Measurements from ENCODE around the gene PTER. TPM values are rescaled to one million over a fixed set of nuclear protein-coding genes. Genes with fewer than 3 reads are reported as not detected.

Gene PTER, protein sequence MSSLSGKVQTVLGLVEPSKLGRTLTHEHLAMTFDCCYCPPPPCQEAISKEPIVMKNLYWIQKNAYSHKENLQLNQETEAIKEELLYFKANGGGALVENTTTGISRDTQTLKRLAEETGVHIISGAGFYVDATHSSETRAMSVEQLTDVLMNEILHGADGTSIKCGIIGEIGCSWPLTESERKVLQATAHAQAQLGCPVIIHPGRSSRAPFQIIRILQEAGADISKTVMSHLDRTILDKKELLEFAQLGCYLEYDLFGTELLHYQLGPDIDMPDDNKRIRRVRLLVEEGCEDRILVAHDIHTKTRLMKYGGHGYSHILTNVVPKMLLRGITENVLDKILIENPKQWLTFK
- 35.7 TPM for total RNA-seq

DNA sequence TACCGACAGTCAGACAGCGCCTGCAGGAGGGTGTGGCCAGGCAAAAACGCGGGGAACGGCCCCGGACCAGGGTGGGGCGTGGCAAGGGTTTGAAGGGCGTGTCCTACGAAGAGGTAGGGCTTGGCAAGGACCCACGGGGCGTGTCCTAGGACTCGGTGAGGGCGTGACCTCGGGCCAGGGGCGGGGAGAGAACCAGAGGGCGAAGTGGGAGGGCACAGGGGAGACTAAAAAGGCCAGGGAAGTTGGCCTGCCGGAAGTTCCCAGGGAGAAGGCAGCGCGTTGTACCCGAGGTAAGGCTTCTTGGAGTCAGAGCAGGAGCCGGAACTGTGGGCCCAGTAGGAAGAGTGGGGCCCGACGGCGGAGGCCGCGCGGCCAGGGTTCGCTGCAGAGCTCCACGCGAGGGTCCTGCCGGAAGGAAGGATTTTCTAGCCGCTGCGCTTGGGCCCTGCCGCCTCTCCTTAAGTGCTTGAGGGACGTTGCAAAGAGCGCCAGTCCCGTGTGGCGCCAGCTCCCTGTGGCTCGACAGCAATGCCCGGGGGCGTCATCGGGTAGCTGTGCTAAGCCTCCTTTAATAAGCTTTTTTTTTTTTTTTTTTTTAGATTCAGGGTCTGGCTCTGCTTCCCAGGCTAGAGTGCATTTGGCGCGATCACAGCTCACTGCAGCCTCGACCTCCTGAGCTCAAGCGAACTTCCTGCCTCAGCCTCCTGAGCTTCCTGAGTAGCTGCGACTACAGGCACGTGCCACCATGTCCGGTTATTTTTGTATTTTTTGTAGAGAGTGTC lies at the start of gene PTER:
PTER (plus strand) TSS at position 253 of the 782 bp plus-strand sequence. CDS start 47,375 bp downstream, outside the sequence.
- DNase-seq (ENCODE audit: low spot score): peak; percentile 98

DNA sequence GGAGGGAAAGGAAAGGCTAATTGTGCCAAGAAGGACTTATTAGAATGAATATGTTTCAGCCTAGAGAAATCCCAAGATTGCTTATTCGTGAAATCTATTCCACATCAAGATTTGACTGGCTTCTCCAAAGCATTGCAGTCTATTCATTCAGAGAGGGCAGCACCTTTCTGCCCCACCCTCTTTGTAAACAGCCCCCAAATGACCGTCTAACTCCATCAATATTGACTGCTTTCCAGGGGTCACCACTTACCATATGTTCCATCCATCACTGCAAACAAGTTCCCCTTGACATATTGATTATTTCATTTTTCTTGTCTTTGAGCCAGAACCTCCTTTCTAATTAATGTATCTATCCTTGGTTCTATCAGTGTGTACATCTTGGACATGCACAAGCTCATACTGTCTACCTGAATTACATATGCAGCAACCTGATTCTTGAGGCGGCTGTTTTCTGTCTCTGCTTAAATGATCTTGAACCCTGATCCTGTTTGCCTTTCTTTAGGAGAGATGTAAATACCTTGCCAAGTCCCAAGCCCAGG lies 44.2 kb upstream of the PTER start:
- no peak for DNase-seq (ENCODE audit: low spot score)

GRCh38 chr10:16393271-16393858 lies 43.4 kb upstream of the PTER start:
- no peak for DNase-seq (ENCODE audit: low spot score)

- no peak for DNase-seq (ENCODE audit: low spot score)
Observed at GRCh38 chr10:16401416-16401815, 35.4 kb upstream of the PTER start.

DNA sequence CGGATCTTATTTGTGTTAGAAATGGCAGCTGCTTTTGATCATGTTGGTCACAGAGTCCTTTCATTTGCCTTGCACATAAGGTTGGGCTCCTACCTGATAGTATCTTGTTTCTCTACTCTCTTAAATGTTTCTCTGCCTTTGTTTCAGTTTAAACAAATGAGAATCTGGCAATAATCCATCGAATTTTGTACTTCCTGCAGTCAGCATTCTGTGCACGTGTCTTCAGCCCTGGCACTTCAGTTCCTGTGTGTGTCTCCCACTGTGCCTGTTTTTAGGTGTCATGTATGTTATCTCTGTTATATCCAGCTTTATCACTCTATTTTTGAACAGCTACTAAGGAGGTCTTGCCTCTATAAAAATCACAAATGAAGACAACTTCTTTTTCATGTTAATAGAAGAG lies 28.4 kb upstream of the PTER start:
- DNase-seq (ENCODE audit: low spot score): no peak

DNA sequence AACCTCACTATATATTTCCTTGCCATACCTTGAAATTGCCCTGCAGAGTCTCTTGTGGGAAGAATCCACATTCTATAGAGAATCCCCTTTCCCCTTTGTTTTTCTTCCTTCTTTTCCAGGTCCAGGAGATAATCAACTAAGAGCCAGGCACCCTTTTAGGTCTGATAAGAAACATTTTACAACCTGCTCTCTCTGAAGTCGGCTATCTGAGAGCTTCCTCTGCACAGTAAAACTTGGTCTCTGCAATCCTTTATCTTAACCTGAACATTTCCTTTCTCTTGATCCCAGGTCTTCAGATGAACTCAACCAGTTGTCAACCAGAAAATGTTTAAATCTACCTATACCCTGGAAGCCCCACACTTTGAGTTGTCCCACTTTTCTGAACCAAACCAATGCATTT lies 19.5 kb upstream of the PTER start:
- DNase-seq (ENCODE audit: low spot score): no peak

DNA sequence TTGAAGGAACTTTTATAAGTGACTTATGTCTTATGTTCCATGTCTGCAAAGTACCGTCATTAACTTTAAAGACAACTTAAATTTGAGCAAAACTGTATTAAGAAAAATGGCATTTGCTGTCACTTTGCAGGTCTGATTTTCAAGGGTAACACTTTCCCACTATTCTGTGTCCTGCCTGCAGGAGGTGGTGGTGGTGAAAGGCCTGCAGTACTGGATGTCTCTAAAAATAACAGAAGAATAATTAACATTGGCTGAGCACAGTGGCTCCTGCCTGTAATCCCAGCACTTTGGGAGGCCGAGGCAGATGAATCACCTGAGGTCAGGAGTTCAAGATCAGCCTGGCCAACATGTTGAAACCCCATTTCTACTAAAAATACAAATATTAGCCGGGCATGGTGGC lies 13.2 kb upstream of the PTER start:
- no peak for DNase-seq (ENCODE audit: low spot score)

DNA sequence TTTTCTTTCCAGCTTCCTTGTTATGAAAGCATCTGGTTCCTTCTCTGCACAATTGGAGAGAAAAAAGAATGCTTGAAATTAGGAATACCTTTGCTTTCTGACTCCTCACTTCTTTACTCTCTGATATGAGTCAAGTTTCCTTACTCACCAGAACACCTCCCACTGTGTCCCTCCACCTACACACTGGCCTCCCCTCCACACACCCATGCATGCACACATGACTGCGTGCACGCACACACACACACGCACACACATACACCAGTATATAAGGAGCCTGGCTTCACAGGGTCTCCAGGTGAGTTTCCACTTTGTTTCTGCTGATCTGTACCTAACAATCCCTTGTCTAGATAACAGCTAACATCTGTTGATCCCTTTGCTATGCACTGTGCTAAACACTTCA lies 11.4 kb upstream of the PTER start:
- DNase-seq (ENCODE audit: low spot score): no peak

DNA sequence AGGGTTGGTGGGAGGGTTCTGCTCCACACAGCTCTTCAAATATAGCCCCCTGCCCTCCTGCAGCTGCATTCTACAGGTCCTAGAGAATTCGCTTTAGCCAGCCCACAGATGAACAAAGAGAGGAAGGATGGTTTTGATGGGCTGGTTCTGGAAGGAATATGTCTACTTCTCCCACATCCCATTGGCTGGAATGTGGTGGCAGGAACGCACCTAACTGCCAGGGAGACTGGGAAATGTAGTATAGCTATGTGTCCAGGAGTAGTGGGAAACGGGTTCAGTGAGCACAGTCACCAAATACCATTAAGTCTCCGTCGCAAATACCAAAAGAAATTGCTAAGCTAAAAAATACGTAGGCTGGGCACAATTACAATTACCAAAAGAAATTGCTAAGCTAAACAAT lies 7.3 kb upstream of the PTER start:
- no peak for DNase-seq (ENCODE audit: low spot score)

- DNase-seq (ENCODE audit: low spot score): no peak
Observed at GRCh38 chr10:16436367-16436757, 448 bp upstream of the PTER start.

DNA sequence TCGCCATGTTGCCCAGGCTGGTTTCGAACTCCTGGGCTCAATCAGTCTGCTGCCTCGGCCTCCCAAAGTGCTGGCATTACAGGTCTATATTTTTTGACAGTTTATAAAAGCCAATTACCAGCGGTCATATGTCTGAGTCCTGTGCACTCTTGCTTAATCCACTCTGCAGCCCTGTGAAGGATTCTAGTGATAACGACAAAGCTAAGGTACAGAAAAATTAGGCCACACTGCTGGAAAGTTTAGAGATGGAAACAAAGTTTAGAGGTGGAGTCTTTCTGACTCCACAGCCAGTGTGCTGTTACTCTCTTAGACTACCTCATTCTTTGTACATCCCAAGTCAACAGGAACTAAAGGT lies 707 bp downstream of the PTER start:
- no peak for DNase-seq (ENCODE audit: low spot score)

DNA sequence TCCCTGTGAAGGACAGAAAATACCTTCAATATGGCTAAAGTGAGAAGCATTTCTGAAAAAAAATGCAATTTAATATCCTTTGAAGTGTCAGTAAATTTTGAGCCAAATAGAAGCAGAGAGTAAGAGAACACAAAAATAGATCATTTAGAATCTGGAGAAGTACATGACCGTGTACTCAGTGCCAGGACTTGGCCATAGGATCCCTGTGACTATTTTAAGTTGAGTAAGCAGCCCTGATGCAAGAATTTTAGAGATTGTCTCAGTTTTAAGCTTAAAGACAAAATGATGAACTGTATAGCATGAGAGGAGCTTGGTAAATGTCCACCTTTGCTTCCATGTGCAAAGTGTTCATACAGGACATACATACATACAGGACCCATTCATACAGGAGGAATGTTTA lies 2.5 kb downstream of the PTER start:
- no peak for DNase-seq (ENCODE audit: low spot score)

GRCh38 chr10:16440396-16441133 lies 3.8 kb downstream of the PTER start:
- DNase-seq (ENCODE audit: low spot score): peak; percentile 60

- no peak for DNase-seq (ENCODE audit: low spot score)
Observed at GRCh38 chr10:16441173-16441840, 4.5 kb downstream of the PTER start.

- DNase-seq (ENCODE audit: low spot score): no peak
Observed at GRCh38 chr10:16442914-16443313, 6.1 kb downstream of the PTER start.

- no peak for DNase-seq (ENCODE audit: low spot score)
Observed at GRCh38 chr10:16445770-16446469, 9.1 kb downstream of the PTER start.

DNA sequence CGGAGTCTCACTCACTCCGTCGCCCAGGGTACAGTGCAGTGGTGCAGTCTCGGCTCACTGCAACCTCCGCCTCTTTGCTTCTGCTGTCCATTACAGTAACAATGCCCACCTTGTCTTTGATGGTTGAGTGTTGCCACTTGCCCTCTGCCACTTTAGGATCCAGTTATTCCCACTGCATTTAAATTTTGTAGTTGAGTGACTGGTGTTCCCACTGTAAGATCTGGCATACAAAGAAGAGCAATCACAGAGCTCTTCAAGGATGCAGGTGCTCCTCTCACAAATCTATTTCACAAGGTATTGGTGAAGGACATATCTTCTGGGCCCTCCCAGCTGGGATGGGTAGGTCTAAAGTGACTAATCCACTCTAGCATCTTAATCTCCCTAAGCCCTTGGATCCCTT lies 12.6 kb downstream of the PTER start:
- DNase-seq (ENCODE audit: low spot score): no peak

DNA sequence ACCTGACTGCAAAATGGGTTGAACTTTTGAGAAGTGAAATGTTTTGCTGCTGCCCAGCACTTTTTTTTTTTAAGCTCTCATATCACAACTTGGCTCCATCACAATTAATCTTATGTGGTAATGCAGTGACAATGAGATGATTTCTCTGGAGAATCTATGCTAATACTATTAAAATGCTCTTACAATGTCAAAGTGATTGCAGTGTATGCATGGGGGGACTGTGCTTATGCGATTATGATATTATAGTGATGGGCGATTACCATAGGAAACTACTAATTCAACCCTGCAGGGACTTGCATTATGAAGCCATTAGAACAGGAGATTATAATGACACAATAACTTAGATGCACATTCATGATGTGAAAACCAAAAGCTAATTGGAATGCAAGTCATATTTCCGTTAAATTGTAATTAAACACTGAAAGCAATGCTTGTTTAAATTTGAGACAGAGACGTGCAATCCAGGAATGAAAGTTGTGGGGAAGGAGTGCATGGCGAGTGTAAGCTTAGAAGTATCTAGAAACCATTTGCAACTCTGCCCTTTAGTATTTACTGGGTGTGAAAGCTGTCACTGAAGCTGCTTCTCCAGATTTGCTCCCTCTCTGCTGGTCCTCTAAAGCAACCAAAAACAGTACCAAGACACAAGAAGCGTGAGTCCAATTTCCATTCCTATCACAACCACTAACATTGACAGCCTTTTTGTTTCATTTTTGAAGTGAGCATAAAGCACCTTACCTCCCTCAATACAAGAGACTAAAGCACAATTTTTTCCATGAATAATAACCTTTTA lies 21.6 kb downstream of the PTER start:
- no peak for DNase-seq (ENCODE audit: low spot score)

DNA sequence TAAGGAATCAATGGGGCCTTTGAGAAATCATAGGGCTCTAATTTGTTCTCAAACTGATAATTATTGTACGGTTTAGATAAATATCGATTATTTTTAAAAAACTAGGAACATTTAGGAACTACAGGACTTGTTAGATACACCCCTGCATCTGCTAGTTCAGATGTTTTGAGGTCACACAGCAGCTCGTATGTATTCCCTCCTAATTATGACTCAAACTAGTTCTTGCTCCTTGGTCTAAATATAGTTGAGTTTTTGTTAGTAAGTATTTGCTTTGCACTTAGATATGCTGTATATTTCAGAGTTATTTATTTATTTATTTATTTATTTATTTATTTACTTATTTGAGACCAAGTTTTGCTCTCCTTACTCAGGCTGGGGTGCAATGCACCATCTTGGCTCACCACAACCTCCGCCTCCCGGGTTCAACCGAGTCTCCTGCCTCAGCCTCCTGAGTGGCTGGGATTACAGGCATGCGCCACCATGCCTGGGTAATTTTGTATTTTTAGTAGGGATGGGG lies 22.7 kb downstream of the PTER start:
- no peak for DNase-seq (ENCODE audit: low spot score)

GRCh38 chr10:16466001-16466400 lies 29.2 kb downstream of the PTER start:
- no peak for DNase-seq (ENCODE audit: low spot score)

Measured in ureter (tissue), 1 donor.